Cerebellar nuclear complex (tissue), 1 donor: ENCODE results near the gene NRCAM.
A peak's percentile ranks its signal among the peaks of the same experiment; 100 is the strongest.

Experiments
- DNase-seq, 2 experiments: peaks; one replicate each; lab custom pipeline; 2025; lab: John Stamatoyannopoulos, UW

The NRCAM gene

DNA sequence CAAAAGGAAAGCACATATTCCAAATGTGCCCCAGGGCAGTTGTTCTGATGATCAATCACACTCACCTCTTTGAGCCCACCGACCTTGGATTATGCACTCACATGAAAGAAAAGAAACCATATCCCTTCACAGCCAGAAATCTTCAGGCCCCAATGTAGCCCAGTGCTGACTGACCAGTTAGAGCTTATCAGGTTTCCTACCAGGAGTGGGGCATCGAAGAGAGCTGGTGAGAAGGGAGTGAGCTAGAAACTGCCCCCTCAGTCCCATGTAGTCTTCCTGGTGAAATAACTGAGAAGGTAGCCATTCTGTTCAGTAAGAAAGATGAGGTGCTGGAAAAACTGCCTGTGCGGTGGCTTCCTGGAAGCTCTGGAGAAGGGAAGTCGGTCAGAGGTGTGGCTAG, 32.2 kb downstream of the NRCAM start:
- DNase-seq: no peak

DNA sequence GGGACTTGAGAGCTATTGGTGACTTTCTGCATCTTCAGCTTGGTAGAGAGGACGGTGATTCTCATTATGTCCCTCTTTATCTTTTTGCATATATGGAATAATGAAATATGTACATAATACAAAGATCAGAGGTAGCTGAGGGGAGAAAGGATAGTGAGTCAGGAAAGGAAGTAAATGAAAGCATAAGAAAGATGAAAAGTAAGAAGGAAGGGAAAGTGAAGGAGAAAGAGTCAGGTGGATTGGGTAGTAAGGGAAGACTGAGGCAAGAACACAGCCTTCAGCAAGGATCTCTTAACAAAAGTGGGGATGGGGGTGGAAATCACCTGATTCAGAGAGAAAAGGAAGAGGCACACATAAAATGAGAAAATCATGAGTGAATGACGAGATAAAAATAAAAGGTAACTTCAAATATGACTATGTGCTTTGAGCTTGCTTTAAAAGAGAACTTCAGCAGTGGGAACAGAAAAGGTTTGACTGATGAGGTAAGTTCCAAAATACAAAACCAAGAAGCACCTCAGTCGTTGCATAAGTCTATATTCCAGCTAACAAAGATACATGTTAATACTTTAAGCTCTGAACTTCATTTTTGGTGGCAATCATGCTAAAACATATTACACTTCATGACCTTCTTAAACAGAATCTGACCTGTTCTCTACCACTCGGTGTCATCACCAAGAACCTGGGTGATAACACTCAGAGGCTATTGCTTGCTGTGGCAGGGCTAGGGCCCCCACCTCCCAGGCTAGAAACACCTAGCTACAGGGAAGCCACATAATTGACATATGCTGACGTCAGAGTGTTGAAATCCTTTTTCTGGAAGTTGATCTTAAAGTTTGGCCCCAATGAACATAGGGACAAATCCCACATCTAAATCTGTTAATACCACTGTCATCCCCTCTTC, 32.9 kb downstream of the NRCAM start:
- no peak for DNase-seq

DNA sequence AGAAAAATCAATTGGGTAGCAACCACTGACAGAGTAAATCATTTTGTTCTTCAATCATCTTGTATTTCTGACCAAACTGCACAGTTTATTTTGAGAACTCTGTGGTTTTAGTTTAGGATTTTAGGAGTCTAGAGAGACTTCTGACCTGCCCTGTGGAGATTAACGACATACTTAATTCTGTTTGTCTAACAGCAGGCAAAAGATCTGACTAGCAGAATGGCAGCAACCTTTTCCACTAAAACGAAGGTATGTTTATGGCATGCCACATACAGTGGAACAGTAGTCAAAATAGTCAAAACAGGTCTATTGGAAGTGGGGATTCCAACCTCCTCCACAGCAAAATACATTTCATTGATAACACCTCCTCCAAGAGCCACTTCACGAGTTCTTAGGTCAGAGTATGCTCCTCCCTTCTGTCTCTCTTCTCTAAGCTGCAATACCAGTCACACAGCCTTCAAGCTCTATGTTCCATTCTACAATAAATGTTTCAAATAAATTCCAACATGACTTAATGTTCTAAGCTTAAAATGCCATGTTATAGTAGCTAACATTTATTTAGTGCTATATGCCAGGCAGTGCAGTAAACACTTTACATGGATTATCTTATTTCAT, 34.4 kb downstream of the NRCAM start:
- DNase-seq: no peak

DNA sequence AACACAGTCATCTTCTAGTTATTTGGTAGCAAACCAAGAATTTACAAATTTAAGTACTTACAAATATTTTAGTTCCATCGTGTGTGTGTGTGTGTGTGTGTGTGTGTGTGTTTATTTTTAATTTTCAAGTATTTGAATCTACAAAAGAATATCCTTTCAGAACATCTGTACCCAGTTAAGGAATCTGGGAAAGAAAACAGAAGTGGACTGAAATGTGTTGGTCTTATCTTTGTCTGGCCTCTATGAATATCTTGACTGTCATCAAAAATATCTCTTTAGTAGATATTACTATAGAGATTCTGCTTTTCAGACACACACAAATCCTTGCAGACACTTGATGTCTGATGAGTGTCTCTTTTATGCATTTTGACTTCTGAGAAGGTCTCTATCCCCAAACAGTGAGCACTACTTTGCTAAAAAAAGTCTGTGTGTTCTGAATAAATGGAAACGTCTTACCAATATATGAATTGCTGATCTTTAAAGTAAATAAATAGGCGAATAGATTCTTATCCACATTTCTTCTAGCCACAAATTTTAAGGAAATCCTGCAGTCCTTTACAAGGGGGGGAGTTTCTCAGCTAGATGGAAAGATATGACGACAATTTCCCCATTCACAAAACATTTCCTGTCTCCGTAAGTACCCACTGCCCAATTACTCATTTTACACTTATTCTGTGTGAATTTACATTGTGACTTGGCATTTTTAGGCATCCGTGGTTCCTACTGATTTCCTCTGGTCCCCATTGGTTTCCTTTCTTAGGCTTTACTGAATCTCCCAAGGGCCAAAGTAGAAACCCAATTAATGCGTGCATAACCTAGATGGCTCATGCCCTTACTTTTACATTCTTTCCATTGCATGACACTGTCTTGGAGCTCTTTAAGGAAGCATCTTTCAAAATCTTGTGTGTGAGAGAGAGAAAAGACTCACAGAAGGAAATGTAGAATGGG, 36.0 kb downstream of the NRCAM start:
- DNase-seq: no peak

DNA sequence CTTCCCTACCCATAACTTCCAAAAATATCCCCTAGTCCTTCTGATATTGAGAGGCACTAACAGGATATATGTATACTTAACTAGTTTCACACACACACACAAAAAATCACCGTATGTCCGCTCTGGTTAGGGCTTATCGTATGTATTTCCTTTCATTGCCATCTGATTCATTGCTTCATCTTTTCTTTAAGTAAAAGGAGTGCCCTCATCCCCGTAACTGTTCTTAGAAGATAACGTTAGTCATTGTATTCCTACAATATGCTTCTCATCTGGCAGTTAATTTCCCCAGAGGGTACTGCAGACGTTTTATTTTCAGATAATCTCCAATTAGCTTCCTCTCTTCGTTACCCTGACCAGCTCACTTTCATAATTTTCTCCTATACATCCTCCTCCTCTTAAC, 37.3 kb downstream of the NRCAM start:
- DNase-seq: no peak

DNA sequence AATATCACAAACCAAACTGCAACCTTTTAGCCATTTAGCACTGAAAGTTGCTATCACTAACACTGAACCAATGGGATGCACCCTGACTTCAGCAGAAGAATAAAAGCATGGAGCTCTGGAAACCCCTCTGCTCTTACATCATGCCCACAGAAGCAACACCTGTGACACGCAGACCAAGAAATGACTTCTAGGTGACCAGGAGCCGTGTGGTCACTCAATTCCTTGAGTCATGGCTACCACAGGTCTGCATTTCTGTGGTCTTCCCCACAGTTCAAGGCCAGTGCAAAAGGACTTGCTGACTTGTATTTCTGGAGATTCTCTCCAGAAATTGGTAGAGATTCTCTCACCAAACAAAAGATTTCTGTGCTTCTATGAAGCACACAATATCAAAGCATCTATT, 38.3 kb downstream of the NRCAM start:
- no peak for DNase-seq

DNA sequence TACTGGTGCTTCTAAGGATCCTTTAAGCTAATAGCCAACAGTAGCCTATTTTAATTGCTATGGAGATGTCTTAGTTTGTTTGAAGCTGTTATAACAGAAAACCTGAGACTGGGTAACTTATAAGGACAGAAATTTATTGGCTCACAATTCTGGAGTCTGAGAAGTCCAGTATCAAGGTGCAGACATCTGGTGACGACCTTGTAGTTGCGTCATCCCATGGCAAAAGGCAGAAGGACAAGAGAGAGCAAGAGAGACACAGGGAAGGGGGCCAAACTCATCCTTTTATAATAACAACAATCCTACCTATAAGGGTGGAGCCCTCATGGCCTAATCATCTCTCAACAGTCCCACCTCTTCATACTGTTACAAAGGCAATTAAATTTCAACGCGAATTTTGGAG, 39.1 kb downstream of the NRCAM start:
- DNase-seq: no peak

DNA sequence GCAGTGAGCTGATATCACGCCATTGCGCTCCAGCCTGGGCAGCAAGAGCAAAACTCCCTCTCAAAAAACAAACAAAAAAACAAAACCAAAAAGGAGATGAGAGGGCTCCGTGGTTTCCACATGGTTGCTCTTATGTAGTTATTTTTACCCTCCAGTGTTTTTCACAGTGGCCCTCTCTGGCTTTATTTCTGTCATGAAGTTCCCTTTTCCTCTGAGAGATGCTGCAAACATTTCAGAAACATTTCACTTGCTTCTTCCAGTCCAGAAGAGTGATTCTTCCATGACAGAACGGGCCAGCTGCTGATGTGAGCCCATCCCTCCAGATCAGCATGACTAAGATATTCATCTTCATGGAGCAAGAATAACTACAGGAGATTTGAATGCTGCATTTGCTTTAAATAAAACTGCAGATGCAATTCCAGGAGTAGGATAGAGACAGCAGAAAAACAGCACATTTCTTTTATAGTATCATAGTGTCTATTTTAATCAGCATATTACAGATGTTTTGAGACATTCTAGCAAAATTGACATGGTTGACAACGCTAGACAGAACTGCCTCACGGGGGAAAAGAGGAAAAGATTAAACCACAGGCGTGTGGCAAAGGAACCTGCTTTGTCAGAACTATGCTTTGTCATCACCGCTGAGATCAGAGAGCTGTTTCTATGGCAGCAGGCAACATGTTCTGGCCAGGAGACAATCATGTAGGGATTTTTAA, 40.3 kb downstream of the NRCAM start:
- no peak for DNase-seq

DNA sequence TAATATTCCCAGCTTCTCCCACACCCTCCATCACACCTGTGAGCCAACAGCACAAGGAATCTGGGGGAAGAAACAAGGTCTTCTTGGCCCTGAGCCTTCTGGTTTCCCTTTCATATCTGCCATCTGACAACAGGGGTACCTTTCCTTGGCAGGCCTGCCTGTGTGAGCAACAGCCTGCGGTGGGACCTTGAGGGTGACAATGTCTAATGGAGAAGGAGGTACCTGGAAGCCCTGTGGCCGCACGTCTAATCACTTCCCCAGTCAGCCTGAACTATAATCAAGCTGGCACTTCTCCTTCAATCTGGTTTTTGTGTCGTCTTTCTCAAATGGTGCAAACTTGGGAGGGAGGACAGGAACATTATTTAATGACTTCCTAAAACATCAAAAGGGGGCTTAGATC, 41.2 kb downstream of the NRCAM start:
- DNase-seq: no peak

DNA sequence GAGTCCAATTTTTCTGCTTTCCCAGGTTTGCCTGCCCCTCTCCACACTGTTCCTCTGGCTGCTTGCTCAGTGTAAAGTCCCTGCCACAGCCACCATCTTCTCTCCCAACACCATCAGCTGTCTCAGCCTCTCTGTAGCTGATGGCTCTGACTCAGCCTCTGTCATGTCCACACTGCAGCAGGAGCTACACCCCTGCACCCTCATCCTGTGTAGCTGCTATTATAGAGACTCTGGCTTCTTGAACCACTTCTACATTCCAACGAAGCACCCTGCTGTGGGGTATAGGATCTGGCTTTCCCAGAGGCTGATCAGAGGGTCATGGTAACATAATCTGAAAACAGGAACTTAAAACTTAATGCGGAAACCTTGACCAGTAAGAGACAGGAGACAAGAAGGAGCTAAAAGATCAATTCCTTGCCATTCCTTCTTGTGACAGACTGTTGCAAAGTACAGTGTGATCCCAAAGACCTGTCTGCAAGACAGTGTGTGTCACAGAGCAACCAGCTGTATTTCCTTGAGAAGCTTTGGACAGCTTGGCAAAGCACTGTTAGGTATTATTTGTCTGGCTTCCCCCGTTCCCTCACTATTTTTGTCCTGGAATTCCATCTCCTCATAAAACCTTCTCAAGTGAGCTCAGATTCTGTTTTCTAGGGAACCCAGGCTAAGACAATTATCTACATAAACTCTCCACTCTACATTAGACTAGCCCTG, 42.3 kb downstream of the NRCAM start:
- DNase-seq: no peak

DNA sequence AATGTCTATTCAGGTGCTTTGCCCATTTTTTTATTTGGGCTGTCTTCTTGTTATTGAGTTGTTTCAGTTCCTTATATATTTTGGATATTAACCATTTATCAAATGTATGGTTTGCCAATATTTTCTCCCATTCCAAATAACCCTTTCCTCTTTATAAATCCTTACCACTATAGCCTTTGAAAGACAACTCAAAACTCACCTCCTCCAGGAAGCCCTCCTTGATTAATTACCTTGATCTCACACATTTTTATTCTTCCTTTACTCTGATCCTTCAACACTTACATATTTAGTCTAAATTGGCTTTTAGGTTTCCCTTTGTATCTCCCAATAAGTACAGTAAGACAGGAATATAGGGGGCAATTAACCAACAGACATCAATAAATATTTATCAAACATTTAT, 42.9 kb downstream of the NRCAM start:
- DNase-seq: no peak

DNA sequence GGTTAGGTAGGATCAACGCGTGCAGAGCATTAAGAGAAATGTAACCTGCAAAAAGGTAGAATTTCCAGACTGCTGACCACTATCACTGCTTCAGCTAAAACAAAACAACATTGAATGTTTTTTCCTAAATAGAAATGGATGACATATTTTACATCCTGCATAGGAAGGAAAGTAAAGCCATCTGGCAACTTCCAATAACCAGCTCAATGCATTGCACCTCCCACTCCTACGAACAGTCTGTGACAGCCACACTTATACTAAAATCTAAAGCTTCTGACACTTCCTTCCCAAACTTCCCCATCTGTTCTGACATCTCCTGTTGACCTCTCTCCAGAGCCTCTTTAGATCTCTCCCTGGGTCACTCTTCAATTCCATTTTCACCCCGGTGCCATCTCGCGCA, 47.1 kb downstream of the NRCAM start:
- DNase-seq: no peak

DNA sequence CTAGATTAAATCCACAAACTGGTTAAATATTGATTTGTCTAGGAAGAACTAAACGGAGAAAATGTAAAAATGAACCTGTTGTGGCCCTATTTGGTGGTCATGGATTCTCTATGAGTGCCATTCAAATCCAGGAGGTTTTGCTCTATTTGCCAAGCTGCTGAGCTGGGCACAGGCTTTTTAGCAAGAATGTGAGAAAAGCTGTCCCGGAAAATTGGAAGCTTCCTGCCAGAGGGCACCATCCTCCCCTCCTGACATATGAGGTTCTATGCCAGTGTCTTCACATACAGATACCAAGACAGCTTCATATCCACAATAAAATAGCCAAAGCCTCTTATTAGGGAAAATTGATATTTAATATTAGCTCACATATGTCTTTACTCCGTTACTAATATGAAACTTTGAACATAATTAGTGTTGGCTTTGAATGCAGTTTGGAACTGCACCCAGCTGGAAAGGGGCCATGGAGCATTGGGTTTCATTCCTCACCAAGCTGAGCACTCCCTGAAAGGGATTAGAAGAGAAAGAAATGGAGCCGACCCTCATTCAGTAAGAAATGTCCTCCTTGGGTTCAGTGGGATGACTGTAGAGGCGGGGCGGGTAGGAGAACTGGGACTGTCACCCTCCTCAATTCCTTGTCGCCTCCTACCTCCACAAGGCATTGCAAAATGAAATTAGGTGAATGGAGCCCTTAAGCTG, 47.8 kb downstream of the NRCAM start:
- peak in 1 of 2 experiments; percentile 6 for DNase-seq

DNA sequence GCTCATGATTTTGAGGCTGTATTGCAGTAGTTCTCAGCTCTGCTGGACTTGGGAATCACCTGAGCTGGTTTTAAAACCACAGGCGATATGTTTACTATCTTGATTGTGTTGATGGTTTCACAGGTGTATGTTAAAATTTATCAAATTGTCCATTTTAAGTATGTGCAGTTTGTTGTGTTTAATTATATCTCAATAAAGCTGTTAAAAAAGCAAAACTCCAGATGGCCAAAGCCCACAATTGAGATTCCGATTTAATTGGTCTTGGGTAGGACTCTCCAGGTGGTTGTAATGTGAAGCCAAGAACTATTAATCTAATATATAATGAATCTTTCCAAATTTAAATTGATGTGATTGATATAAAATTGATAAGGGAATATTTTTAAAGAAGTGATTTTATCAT, 48.6 kb downstream of the NRCAM start:
- DNase-seq: no peak

DNA sequence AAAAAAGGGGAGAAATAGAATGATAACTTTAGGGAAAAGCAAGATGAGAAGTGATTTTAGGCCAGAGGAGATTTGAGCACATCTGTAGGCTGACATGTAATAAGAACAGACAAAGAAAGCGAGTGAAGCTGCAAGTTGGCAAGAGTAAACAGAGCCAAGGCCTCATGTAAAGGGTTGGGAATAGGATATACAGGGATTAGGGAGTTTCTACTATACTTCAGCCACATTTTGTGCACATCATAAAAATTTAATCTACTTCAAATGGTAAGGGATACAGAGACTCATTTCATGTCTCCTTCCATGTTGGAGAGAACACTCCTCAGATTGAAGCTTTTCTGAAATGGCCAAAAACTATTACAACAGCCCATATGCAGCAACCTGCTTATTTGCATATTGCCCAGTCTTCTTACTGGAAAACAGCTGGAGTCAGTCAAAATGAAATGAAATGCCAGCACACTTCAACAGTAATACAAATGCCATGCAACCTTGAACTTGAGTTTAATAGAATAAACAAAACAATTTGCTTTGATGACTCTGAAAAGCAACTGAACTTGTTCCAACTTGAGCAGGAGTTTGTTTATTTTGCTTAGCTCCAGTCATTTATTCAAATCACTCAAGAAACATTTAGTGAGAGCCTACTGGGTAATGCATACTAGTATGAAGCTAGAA, 49.9 kb downstream of the NRCAM start:
- no peak for DNase-seq

DNA sequence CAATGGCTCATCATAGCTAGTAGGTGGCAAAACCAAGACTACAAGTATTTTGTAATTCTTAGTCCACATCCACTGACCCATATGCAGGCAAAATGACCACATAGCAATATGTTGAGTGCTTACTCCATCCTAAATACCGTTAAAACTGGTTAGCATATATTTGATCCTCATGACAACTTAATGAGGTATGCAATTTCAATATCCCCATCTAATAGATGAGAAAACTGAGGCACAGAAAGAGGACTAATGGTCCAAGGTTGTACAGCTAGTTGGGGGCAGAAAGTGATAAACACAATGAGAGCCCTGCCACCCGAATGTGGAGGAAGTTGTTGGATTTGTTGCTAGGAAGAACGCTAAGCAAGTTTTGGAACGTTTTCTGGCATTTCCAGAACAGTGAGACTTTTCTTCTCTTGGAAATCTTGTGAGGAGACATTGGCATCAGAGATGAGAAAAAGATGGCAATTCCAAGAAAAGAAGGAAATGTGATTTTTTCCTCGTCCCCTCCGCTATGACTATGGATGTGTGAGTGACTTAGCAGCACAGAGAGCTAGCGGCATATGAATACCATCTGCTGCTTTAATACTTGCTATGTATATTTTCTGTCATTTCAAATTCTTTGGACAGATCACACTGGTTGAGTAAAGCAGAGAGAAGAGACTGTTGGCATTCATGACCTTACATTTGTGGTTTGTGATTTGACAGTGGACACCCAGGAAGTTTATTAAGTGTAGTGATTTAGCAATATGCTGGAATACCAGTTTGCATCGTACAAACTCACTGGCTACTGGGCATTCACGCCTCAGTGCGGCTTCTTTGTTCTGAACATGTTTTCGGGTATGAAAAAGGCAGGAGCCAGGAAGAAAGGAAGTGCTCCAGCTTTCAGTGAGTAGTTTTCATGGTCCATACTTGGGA, 51.5 kb downstream of the NRCAM start:
- DNase-seq: no peak

DNA sequence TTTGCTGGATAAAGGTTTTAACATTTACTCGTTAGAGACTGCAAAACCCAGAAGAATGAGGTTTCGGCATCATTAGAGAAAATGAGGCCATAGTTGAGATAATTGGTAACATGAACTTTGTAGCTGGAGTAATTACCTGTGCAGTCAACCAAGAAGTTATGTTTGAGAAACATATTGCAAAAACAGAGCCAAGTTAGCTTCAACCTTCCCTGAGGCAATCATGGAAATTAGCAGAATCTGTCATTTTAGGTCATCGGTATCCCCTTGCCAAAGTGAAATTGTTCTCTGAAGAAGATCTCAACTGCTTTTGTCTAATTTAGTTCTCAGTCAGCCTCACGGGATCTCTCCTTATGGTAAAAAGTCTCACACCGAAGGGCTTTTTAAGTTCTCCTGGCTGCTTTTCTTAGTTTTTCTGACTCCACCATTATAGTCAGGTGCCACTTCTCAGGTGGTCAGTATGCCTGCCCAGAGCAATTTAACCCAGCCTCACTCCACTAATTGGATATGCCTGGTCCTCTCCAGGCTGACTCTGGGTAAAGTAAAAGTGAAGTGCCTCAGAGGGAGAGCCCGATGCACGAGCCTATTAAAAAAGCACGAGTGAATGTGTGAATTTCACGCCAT, 52.5 kb downstream of the NRCAM start:
- DNase-seq: no peak

DNA sequence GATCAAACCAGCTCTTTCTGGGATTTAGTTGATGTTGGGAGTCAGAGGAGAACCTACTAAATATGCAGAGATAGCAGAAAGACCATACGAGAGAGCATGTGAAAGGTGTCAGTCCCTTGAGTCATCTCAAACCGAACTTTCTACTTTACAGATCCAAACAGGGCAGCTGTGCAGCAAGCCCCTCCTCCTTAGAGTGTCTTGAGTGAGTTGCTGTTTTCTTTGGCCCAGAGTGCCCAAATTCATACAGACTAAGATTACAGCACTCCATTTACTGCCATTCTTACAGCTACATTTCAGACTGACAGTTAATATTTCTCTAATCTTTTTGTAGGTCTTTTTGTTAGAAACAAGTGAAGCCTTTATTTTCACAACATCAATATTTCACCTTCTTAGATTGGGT, 53.4 kb downstream of the NRCAM start:
- DNase-seq: no peak

DNA sequence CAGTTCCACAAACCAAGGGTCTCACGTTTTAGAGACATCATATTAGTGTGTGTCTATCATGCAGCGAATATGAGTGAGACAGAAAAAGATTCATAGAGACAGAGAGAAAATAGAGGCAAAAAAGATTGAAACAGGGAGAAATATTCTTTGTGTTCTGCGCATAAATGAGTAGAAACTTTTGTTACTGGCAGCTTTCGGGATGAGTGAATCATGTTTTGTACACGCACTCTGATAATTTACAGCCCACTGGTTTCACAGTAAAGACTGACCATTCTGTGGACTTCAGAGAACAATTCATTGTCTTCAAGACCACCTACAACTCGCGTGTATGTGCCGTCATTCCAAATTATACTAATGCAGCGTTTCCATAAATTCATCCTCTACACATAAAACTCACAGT, 60.2 kb downstream of the NRCAM start:
- no peak for DNase-seq
